Dermis microvascular lymphatic vessel endothelial cell (primary cell): ENCODE measurements around the gene SLC38A5. TPM values are rescaled to one million over a fixed set of nuclear protein-coding genes. Genes with fewer than 3 reads are reported as not detected.

ENCODE experiments used
- DNase-seq, 2 donors: peaks; one replicate each; pipeline versions ENCODE4 v3.0.0 to v3.0.0-alpha.2; 2010; ENCODE audit warnings: low read depth in 2 of 2
- total RNA-seq: library from RNA; depleted of rRNA; stranded (reverse); fragments of >200 nt; gene quantifications from 2 replicates; pipeline ENCODE4 v1.2.1, GENCODE V29; 2014

Gene SLC38A5
- total RNA-seq, 1 donor from 2014 or later = 25.2 TPM

DNA sequence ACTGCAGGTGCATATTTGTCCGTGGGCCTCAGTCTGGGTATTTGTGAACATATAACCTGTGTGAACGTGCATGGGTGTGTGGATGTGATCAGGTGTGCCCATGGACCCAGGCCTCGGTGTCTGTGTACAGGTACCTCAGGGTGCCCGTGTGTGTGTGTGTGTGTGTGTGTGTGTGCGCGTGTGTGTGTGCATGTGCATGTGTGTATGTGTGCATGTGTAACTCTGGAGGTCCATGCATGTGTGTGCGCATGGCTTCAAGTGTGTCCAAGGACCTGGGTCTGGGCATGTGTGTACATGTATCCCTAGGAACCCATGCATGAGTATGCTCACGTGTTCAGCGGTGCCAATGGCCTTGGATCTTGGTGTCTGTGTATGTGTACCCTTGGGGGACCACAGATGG, 21.7 kb upstream of the SLC38A5 start:
- no peak for DNase-seq

- no peak for DNase-seq
Measured at GRCh38 chrX:48490661-48491060, 20.6 kb upstream of the SLC38A5 start.

- no peak for DNase-seq
Measured at GRCh38 chrX:48489892-48490291, 19.8 kb upstream of the SLC38A5 start.

DNA sequence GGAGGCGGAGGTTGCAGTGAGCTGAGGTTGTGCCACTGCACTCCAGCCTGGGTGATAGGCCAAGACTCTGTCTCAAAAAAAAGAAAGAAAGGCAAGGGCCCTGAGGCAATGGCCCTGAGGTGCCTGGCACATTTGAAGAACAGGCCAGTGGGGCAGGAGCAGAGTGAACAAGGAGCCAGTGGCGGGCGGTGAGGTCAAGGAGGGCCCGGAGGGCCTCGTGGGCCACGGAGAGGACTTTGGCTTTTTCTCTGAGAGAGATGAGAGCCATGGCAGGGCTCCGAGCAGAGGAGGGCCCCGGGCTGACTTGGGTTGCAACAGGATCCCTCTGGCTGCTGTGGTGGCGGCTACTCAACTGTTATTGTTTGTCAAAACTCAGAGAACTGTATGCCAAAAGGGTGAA, 19.2 kb upstream of the SLC38A5 start:
- DNase-seq = no peak

DNA sequence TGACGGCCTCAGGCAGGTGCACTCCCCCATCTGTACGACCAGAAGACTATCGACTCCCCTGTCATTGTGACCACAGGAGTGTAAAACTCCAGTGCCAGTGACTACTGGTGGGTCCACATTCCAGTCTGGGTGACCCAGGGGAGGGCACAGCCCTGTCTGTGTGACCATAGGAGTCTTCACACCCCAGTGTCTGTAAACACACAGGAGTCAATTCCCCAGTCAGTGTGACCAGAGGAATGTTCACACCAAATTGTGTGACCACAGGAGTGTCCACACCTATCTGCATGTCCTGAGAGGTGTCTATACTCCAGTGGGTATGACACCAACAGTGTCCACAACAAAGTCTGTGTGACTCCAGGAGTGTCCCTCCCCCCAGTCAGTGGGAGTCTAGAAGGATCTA, 18.0 kb upstream of the SLC38A5 start:
- no peak for DNase-seq

DNA sequence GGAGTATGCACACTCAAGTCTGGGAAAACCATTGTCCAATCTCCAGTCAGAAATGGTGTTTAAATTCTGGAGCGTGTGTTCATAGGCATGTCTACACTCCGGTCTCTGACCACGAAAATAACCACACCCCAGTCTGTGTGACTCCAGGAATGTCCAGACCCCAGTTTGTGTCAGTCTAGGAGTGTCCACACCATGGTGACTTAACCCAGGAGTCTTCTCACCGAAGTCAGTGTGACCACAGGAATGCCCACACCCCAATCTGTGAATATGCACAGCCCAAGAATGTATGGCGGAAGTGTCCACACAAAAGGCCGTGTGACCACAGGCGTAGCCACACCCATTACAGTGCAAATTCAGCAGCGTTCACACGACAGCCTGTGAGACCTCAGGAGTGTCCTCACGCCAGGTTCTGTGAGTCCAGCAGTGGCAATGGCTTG, 17.3 kb upstream of the SLC38A5 start:
- DNase-seq = no peak

DNA sequence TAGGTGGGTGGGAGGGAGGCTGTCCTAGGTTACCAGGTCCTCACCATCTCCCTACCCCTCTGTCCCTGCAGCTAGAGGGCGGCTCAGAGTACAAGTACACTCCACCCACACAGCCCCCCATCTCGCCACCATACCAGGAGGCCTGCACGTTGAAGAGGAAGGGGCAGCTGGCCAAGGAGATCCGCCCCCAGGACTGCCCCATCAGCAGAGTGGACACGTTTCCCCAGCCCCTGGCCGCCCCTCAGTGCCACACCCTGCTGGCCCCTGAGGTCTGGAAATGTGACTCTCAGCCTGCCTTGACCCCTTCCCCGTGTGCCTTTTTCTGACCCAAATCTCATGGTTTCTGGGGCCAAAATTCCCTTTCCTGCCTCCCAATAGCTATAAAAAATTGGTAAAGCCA, 12.5 kb upstream of the SLC38A5 start:
- no peak for DNase-seq

DNA sequence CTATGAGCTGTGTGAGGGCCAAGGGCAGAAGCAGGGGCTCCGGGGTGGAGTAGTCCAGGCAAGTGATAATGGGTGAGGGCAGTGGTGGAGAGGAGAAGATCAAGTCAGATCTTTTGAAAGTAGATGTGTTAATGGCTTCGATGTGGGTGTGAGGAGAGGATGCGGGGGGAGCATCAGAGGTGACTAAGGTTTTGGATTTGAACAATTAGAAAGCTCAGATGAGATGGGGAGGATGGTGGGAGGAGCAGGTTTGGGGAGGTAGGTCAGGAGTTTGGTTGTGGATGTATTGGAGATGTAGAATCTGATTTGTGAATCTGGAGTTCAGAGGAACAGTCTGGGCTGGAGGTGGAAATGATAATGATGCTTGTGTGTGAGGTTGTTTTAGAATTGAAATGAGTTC, 10.5 kb upstream of the SLC38A5 start:
- DNase-seq = no peak

DNA sequence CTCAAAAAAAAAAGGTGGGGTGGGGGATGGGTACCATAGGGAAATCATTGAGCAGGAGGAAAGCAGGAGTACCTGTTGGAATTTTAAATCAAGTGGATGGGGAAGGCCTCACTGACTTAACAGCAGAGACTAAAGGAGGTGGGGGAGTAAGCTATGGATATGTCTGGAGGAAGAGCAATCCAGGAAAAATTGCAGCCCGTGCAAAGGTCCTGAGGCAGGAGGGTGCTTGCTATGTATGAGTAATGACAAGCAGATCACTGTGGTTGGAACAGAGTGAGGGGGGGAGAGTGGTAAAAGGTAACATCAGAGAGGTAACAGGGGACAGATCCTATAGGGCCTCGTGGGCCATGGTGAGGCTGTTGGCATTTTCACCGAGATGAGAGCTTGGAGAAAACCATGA, 10.1 kb upstream of the SLC38A5 start:
- no peak for DNase-seq

- DNase-seq = no peak
Measured at GRCh38 chrX:48478806-48479205, 8.7 kb upstream of the SLC38A5 start.

GRCh38 chrX:48477960-48478755, 8.1 kb upstream of the SLC38A5 start:
- DNase-seq = no peak

DNA sequence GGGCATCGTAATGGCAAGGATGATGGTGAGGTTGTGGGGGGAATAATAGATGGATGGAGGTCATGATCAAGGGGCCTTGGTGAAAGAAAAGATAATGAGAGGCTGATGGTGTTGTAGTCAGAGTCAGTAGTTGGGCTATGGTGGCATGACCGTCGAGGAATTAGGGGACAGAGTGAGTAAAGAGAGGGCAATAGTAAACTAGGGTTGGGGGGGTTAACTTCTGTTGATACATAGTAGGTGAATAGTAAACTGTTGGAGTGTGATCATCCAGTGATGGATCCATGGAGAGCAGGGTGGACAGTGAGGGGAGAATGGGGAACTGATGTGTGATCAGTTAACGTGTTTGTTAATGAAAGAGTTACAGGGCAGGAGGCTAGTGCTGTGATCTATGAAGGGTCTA, 6.9 kb upstream of the SLC38A5 start:
- no peak for DNase-seq

DNA sequence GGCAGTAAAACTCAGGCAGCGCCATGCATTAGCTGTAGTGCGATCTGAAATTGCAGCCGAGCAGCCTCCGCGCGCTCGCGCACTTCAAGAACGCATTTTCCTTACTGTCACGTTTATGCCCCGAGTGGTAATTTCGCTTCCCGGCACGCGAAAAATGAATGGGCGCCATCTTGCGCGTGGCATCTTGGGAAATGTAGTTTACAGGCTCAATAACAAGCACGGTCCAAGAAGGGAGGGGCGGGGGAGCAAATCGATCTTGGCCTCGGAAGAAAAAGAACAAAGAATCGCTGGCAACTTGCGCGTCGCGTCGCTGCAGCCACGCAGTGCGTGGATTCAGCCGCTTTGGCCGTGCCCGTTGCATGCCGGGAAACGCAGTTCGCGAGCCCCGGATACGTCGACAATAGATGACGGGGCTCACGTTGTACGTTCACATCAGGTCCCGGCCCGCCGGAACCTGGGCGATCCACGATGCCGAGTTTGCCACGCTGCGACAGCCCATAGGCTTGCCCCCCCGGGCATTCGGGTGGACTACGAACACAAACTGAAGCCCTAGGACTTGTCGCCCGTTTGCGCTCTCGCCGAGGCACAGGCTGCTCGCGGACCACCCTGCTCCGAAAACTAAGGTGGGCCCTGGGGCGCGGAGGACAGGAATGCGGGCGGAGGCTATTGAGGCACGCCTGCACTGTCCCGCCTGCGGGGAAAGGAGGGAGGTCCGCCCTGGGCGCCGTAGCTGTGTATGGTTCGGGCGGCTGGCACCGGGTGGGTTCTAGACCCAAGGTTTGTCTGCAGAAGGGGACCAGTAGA, 5.9 kb upstream of the SLC38A5 start, which contains the start of gene FTSJ1:
Gene FTSJ1, plus strand, starts transcription at position 426 of the 804 bp plus-strand sequence. CDS start 1,849 bp downstream, outside the sequence.
- peak; percentile 71 to 90 for DNase-seq

DNA sequence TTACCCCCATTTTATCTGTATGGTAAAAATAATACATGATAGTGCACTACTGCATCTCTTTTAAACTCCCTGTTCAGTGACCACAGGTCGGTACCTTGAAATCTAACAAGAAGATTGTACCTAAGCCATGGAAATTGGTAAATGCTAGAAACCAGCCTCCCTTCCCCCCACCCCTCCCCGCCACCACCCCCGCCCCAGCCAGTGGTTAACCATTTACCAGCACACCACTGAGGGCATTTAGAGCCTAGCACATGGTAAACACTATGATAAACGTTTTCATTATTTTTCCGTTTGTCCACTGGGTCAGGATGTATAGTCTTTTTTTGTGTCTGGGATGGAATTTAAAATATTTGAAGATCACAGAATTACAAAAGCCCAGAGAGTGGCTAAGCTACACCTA, 5.2 kb upstream of the SLC38A5 start:
- DNase-seq = no peak

DNA sequence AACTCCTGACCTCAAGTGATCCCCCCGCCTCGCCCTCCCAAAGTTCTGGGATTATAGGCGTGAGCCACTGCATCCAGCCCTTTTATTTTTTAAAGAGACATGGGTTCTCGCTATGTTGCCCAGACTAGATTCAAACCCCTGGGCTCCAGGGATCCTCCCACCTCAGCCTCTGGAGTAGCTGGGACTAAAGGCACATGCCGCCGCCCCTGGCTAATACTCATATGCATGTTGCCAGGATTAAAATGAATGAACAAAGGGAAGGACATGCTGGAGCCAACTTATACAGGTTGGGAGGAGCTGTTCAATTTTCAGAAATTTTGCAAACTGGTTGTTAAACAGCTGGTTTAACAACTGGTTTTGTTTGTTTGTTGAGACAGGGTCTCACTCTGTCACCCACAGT, 4.5 kb upstream of the SLC38A5 start:
- DNase-seq = no peak

DNA sequence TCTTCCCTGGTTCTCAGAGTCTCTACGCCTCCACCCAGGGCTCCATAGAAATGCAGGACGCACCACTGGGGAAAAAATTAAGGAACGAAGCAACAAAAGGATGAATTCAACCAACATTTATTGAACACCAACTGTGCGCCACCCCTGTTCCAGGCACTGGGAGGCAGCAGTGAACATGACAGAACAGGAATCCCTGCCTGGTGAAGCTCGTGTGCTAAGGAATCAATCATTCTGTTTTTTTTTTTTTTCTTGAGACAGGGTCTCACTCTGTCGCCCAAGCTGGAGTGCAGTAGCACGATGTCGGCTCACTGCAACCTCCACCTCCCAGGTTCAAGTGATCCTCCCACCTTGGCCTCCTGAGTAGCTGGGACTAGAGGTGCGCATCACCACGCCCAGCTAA, 4.1 kb upstream of the SLC38A5 start:
- peak in 1 of 2 donors; percentile 26 for DNase-seq

- no peak for DNase-seq
Measured at GRCh38 chrX:48473704-48473990, 3.6 kb upstream of the SLC38A5 start.

GRCh38 chrX:48472851-48473703, 3.0 kb upstream of the SLC38A5 start:
- no peak for DNase-seq

DNA sequence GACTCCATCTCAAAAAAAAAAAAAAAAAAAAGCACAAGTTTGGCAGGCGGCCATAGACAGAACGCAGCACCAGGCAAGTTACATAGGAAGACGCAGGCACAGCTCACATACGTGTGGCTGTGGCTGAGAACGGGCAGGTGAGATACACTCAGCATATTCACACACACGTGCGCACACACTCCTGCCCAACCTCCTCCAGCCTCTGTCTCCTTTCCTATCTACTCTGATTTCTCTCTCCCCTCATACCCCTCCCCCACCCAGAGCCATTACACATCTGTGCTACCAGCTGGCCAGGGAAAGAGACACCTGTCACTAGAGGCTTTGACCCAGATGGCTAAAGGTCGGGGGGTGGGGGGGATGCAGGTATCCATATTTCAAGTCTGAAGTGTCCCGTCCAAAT, 2.2 kb upstream of the SLC38A5 start:
- DNase-seq = no peak

- DNase-seq = no peak
Measured at GRCh38 chrX:48471504-48471903, 1.4 kb upstream of the SLC38A5 start.

GRCh38 chrX:48470833-48471118, 716 bp upstream of the SLC38A5 start:
- DNase-seq = no peak
